Heart left ventricle (tissue), 13 donors: ENCODE data around the gene CERT1.
"Not testable (repeated sequence)": the region's sequence is repeated elsewhere in the genome, so short reads cannot be mapped to it uniquely, and the experiment has no call there.

Experiments used
- CTCF ChIP-seq, 12 donors: fragments of 200-600 bp; sonication (generic) in 4 of 12; IDR thresholded peaks; one replicate each; pipeline versions ENCODE4 v1.5.0 to v1.8.0; 2018 to 2022; ENCODE audit warnings: antibody characterized with exemption in 12 of 12, mild to moderate bottlenecking in 5 of 12
- POLR2A ChIP-seq, 2 donors: fragments of 450-650 bp; IDR thresholded peaks; one replicate each; pipeline ENCODE4 v1.6.1; 2017; ENCODE audit warnings: antibody characterized with exemption in 2 of 2, mild to moderate bottlenecking in 2 of 2, moderate library complexity in 2 of 2
- donor health status: ischemic (EF 13 %, LVEDD 7.1; RV severe dilation, severe dysfunction).
- donor health status: DM: no; HTN: yes; CAD: no.
- donor health status: DM: no; HTN: no; CAD: no.
- donor health status: ischemic (EF 25% LVEDD 6.9; RV normal size, moderate dysfunction).
- donor health status: ischemic (EF 25% LVEDD 5.7; RV mildly dilated, moderate dysfunction).
- donor health status: ischemic (EF 35%, LVEDD 5.7; RV mildly dilated, moderate dysfunction).
- donor health status: nonischemic (EF 11% LVEDD 7.7; RV severe dilation, severe dysfunction).
- donor health status: DM: yes; HTN: yes; CAD: no.
- donor health status: PGD.
- donor health status: ischemic (EF 29% LVEDD 5.4; RV normal size, mild dysfunction).
- donor health status: nonischemic (EF 23%, LVEDD 6.1; RV moderate dilation, normal function).

DNA sequence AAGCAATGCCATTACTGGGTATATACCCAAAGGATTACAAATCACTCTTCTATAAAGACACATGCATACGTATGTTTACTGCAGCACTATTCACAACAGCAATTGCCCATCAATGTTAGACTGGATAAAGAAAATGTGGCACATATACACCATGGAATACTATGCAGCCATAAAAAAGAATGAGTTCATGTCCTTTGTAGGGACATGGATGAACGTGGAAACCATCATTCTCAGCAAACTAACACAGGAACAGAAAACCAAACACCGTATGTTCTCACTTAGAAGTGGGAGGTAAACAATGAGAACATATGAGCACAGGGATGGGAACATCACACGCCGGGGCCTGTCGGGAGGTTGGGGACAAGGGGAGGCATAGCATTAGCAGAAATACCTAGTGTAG is 21.6 kb downstream of the CERT1 start:
- TF ChIP-seq CTCF, POLR2A (IDR thresholded peaks at IDR 0.05): not testable (repeated sequence)
